ENCODE measurements around the gene RAD51B.

GRCh38 chr14:68519671-68520187 is 700.1 kb downstream of the RAD51B start:
- no peak for TF ChIP-seq EZH2 (IDR thresholded peaks at IDR 0.05; ENCODE audit: low read length)
- TF ChIP-seq, protein P1, sequence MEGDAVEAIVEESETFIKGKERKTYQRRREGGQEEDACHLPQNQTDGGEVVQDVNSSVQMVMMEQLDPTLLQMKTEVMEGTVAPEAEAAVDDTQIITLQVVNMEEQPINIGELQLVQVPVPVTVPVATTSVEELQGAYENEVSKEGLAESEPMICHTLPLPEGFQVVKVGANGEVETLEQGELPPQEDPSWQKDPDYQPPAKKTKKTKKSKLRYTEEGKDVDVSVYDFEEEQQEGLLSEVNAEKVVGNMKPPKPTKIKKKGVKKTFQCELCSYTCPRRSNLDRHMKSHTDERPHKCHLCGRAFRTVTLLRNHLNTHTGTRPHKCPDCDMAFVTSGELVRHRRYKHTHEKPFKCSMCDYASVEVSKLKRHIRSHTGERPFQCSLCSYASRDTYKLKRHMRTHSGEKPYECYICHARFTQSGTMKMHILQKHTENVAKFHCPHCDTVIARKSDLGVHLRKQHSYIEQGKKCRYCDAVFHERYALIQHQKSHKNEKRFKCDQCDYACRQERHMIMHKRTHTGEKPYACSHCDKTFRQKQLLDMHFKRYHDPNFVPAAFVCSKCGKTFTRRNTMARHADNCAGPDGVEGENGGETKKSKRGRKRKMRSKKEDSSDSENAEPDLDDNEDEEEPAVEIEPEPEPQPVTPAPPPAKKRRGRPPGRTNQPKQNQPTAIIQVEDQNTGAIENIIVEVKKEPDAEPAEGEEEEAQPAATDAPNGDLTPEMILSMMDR (optimal IDR thresholded peaks at IDR 0.05 in 1 of 3, IDR thresholded peaks at IDR 0.05 in 1 of 3, conservative IDR thresholded peaks at IDR 0.05 in 1 of 3; ENCODE audit: extremely low read depth in 1 of 3, insufficient read depth in 2 of 3, low read length in 3 of 3): no peak

All from keratinocyte (primary cell).